ENCODE data around the gene ZBTB4. TPM values are rescaled to one million over a fixed set of nuclear protein-coding genes. Genes with fewer than 3 reads are reported as not detected.
"Not testable (repeated sequence)": the region's sequence is repeated elsewhere in the genome, so short reads cannot be mapped to it uniquely, and the experiment has no call there.

ZBTB4 gene
- total RNA-seq, 1 experiment from 2014 or later: 10.0 TPM

- DNase-seq (ENCODE audit: low spot score): no peak
Observed at GRCh38 chr17:7493941-7494340, 14.5 kb upstream of the ZBTB4 start.

- no peak for DNase-seq (ENCODE audit: low spot score)
Observed at GRCh38 chr17:7491583-7491982, 12.2 kb upstream of the ZBTB4 start.

- DNase-seq (ENCODE audit: low spot score): no peak
Observed at GRCh38 chr17:7490144-7490543, 10.7 kb upstream of the ZBTB4 start.

GRCh38 chr17:7486181-7486580 is 6.8 kb upstream of the ZBTB4 start:
- no peak for DNase-seq (ENCODE audit: low spot score)

- peak; percentile 42 for DNase-seq (ENCODE audit: low spot score)
Observed at GRCh38 chr17:7484919-7485377, 5.5 kb upstream of the ZBTB4 start.

GRCh38 chr17:7484067-7484918 is 4.9 kb upstream of the ZBTB4 start, which contains the start of gene POLR2A:
TSS of gene POLR2A (plus strand) at chr17:7484366.
- DNase-seq (ENCODE audit: low spot score): peak; percentile 91

- peak; percentile 86 for DNase-seq (ENCODE audit: low spot score)
Observed at GRCh38 chr17:7483255-7484066, 4.0 kb upstream of the ZBTB4 start.

- not testable (repeated sequence) for DNase-seq (ENCODE audit: low spot score)
Observed at GRCh38 chr17:7482742-7483088, 3.3 kb upstream of the ZBTB4 start.

GRCh38 chr17:7481842-7482741 is 2.7 kb upstream of the ZBTB4 start:
- DNase-seq (ENCODE audit: low spot score): peak; percentile 50

- DNase-seq (ENCODE audit: low spot score): not testable (repeated sequence)
Observed at GRCh38 chr17:7481275-7481674, 1.8 kb upstream of the ZBTB4 start, which contains the start of gene SLC35G6. TSS of gene SLC35G6 (plus strand) at chr17:7481446. CDS start at chr17:7481517, 71 bp downstream.

GRCh38 chr17:7480089-7480384 is 606 bp upstream of the ZBTB4 start:
- DNase-seq (ENCODE audit: low spot score): no peak

GRCh38 chr17:7478276-7479212 is 887 bp downstream of the ZBTB4 start:
- DNase-seq (ENCODE audit: low spot score): no peak

- no peak for DNase-seq (ENCODE audit: low spot score)
Observed at GRCh38 chr17:7477392-7478275, 1.8 kb downstream of the ZBTB4 start.

- DNase-seq (ENCODE audit: low spot score): no peak
Observed at GRCh38 chr17:7476951-7477350, 2.5 kb downstream of the ZBTB4 start.

GRCh38 chr17:7476494-7476893 is 2.9 kb downstream of the ZBTB4 start:
- DNase-seq (ENCODE audit: low spot score): no peak

- DNase-seq (ENCODE audit: low spot score): no peak
Observed at GRCh38 chr17:7475764-7476422, 3.5 kb downstream of the ZBTB4 start.

GRCh38 chr17:7474767-7475166 is 4.7 kb downstream of the ZBTB4 start:
- not testable (repeated sequence) for DNase-seq (ENCODE audit: low spot score)

GRCh38 chr17:7471729-7472128 is 7.7 kb downstream of the ZBTB4 start:
- DNase-seq (ENCODE audit: low spot score): no peak

GRCh38 chr17:7470457-7470973 is 8.9 kb downstream of the ZBTB4 start:
- not testable (repeated sequence) for DNase-seq (ENCODE audit: low spot score)
